NCI-H2227 (cell line): Measurements from ENCODE around the gene NRCAM.

Experiments
- DNase-seq: peaks from one replicate; lab custom pipeline; 2025; ENCODE audit not compliant: unreplicated experiment; lab: John Stamatoyannopoulos, UW

Gene NRCAM

GRCh38 chr7:108137993-108138392, 318.2 kb downstream of the NRCAM start:
- no peak for DNase-seq

DNA sequence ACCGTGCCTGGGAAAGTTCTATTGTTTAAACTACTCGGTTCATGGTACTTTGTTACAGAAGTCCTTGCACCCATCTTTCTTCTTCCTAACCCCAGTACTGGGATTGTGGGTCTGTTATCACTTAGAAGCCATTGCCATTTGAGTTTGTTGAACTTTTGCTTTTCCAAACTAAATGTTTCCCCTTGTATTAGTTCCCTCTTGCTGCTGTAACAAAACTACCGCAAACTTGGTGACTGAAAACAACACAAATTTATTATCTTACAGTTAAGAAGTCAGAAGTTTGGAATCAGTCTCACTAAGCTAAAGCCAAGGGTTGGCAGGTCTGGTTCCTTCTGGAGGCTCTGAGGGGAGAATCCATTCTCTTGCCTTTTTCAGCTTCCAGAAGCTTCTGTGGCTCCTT, 319.2 kb downstream of the NRCAM start:
- no peak for DNase-seq

DNA sequence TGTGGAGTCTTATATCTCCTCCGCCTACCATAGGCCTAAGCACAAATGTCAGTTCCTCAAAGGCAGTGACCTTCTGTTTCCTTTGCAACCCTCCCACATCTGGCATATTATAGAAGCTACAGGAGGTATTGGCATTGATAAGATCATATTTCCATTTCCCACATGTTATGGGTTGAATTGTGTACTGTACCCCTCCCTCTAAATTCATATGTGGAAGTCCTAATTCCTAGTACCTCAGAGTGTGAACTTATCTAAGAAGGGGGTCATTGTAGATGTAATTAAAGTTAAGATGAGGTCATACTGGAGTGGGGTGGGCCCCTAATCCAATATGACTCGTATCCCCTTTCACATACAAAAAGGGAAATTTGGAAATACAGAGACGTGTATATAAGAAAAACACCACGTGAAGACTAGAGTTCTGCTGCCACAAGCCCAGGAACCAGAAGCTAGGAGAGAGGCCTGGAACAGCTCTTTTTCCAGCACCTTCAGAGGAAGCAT, 320.0 kb downstream of the NRCAM start:
- DNase-seq: no peak

GRCh38 chr7:108135446-108136190, 320.6 kb downstream of the NRCAM start:
- DNase-seq: no peak

- no peak for DNase-seq
These were observed 321.8 kb downstream of the NRCAM start for GRCh38 chr7:108134486-108134885.

DNA sequence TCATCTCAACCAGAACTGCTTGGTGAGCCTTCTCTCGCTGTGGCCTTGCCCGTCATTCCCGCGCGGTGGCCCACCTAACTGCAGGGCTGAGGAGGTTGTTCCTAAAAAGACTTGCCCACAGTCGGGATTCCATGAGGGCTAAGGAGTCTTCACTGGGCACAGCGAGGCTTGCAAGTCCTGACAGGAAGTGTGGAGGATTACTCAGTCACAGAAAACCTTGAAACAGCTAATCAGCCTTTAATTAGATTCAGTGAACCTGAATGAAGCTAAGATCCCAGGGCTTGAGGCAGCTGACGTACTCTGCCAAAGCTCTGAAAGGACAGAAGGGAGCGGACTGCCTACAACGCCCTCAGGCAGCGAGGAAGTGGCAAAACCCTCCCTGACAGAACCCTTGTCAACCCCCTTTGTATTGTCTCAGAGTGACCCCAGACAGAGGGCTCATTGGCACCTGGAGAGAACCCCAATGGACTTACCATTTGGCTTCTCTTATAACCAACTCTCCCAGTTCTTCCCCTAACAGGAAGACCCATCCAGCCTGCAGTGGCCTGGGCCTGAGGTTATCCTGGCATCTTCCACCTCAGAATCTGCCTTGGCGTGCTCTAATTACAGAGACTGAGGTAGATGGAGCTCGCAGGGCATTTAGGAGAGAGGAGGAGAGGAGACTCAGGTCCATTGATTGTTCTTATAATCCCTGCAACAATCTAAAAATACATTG, 323.5 kb downstream of the NRCAM start:
- DNase-seq: no peak

- no peak for DNase-seq
These were observed 326.0 kb downstream of the NRCAM start, which contains the start of gene LAMB4 for GRCh38 chr7:108130261-108130660. LAMB4 (minus strand) TSS chr7:108130361; CDS start chr7:108123164, 7,197 bp downstream.

- no peak for DNase-seq
These were observed 326.9 kb downstream of the NRCAM start for GRCh38 chr7:108129018-108129965.

DNA sequence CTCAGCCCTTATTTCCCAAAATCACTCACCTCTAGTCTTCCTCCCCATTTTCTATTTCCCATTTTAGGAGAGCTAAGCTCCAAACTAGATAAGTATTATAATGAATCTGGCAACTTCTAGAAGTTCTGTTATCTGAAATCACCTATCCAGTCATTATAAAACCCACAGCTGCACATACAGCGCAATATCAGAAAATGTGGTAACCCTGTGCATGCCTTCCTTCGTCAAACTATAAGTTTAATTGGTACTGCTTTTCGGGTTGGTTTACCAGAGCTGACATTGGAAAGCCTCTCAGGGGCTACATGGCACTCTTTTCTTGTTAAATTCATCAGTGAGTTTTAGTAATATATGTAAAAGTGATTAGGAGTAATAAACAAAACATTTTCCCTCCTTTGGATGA, 327.7 kb downstream of the NRCAM start:
- DNase-seq: no peak

DNA sequence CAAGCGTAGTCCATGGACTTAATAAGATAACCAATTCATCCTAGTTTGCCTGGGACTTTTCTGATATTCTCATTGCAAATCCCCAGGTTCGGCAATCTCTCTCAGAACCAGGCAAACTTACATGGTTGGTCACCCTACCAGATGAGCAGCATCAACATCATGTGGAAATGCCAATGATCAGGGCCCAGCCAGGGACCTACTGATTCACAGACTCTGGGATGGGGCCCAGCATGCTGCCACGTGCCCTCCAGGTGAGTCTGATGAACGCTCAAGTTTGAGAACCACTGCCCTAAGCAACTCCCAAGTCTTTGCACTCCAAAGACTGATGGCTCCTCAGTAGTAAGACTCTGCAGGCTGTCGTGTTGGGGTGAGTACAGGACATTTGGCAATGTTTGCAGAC, 328.8 kb downstream of the NRCAM start:
- no peak for DNase-seq

GRCh38 chr7:108124820-108125219, 331.4 kb downstream of the NRCAM start:
- DNase-seq: no peak

DNA sequence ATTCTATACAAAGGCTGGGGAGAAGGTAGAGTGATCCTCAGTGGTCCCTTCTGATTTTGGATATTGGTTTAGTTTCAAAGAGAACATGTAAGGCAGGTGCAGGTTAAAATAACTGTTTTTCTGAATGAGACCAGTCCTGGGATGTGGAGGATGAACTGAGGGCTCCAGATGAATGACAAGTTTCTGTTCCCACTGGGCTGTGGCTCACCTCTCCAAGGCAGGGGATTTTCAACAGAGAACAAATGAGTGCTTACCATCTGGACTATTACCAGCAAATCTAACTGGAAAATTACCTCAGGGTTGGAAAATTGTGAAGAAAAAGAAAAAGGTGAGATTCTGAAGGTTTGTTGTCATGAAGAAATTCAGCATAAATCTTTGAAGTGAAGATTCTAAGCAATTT, 334.1 kb downstream of the NRCAM start:
- peak; percentile 58 for DNase-seq

DNA sequence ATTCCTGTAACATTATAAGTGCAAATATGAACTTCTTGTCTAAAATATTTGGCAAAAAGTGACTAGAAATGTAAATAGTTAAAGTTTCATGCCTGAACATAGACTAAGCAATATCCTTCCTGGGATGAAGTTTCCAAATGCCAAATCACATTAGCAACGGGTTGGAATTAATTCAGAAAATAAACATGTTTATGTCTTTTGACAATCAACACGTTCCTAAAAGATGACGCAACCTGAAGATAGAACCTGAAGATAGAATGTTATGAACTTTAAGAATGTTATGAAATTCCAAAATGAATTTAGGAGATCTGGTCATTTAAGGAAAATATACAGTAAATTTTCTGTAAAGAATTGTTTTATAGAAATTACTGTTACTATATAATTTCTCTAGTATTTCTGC, 335.3 kb downstream of the NRCAM start:
- no peak for DNase-seq

GRCh38 chr7:108120196-108120595, 336.0 kb downstream of the NRCAM start:
- no peak for DNase-seq

GRCh38 chr7:108118959-108119358, 337.3 kb downstream of the NRCAM start:
- DNase-seq: no peak

GRCh38 chr7:108114117-108114841, 342.0 kb downstream of the NRCAM start:
- DNase-seq: peak; percentile 17

GRCh38 chr7:108112683-108113082, 343.6 kb downstream of the NRCAM start:
- DNase-seq: peak; percentile 26

DNA sequence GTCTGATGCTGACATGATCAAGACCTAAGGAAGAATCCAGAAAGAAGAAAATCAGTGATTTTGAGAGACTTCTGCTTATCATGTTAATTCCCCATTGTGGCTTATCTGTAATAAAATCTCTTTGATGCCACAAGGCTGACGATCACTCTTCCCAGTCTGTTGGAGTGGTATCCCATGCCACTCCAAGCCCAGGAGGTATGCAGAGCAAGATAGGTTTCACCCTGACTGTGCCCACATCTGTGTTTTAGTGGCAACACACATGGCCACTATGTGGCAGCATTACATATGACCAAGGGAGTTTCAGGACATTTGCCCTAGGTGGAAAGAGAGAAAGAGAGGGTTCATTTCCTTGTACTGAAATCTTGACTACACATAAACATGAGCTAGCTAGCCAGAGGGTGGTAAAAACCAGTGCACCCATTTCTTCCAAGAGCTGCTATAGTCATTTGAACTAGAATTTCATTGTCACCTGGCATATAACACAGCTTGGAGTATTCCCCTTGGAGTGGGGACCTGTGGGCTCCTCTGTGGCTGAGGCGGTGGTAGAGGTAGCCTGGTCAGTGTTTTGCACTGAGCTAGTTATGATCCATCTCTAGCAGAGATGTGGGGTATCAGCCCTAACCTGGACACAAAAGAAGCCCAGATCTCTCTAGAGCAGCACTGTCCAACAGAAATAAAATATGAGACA, 346.9 kb downstream of the NRCAM start:
- DNase-seq: peak; percentile 18

- no peak for DNase-seq
These were observed 348.1 kb downstream of the NRCAM start for GRCh38 chr7:108108131-108108530.

- DNase-seq: no peak
These were observed 351.9 kb downstream of the NRCAM start for GRCh38 chr7:108104324-108104723.
